Aorta (tissue), 5 donors: ENCODE measurements around the gene SMOC1. TPM values are rescaled to one million over a fixed set of nuclear protein-coding genes. Genes with fewer than 3 reads are reported as not detected.

Source experiments
- ATAC-seq: fragments of 200-7000 bp; cut with Tn5 transposase; one replicate; pipeline ENCODE4 v1.9.1; 2022; ENCODE audit warnings: moderate library complexity; ENCODE audit not compliant: low FRiP score
- DNase-seq, 2 donors: peaks; one replicate each; pipeline ENCODE4 v3.0.0-alpha.2; 2020
- H3K27ac ChIP-seq, 2 donors: one replicate each; pipeline ENCODE4 v1.5.1; 2013; ENCODE audit warnings: low read length in 2 of 2, mild to moderate bottlenecking in 2 of 2, moderate library complexity in 2 of 2, control low read depth in 1 of 2, inconsistent platforms in 1 of 2, low read depth in 1 of 2
- H3K27me3 ChIP-seq, 2 donors: one replicate each; pipeline ENCODE4 v1.6.1; 2013; ENCODE audit warnings: control low read depth in 1 of 2, low read length in 1 of 2, mild to moderate bottlenecking in 1 of 2, moderate library complexity in 1 of 2; ENCODE audit not compliant: insufficient read depth in 2 of 2, control insufficient read depth in 1 of 2
- H3K36me3 ChIP-seq, 2 donors: one replicate each; pipeline ENCODE4 v1.6.1; 2013; ENCODE audit warnings: control low read depth in 1 of 2, low read length in 1 of 2, mild to moderate bottlenecking in 1 of 2; ENCODE audit not compliant: insufficient read depth in 2 of 2, control insufficient read depth in 1 of 2
- H3K4me1 ChIP-seq, 2 donors: one replicate each; pipeline ENCODE4 v1.6.1; 2013; ENCODE audit warnings: low read length in 2 of 2, control low read depth in 1 of 2, mild to moderate bottlenecking in 1 of 2, moderate library complexity in 1 of 2; ENCODE audit not compliant: insufficient read depth in 2 of 2, control insufficient read depth in 1 of 2
- H3K4me3 ChIP-seq, 2 donors: one replicate each; pipeline ENCODE4 v1.5.1; 2013; ENCODE audit warnings: low read length in 2 of 2, control low read depth in 1 of 2, mild to moderate bottlenecking in 1 of 2
- H3K9me3 ChIP-seq: one replicate; pipeline ENCODE4 v1.6.1; 2013; ENCODE audit warnings: mild to moderate bottlenecking, low read length; ENCODE audit not compliant: control insufficient read depth
- WGBS, 2 donors: extraction: QIAGEN DNeasy Blood & Tissue Kit; methylation state at CpG; one replicate each; pipeline ENCODE4 v1.1.7; 2013; 5-methylcytosine and 5-hydroxymethylcytosine counted together
- intact Hi-C, 2 donors: fragments of 100-400 bp; cut with DNase I; formaldehyde crosslinking; loops; one replicate each; pipeline versions ENCODE4 v1.14.2 to v1.15.0; 2022
- polyA plus RNA-seq, 2 donors: library from polyadenylated mRNA; stranded (reverse); fragments of 200-250 nt; gene quantifications; one replicate each; pipeline ENCODE4 v1.2.3, GENCODE V29; 2013
- total RNA-seq, 2 donors: library from RNA; stranded (reverse); fragmentation: NEBNext Ultra II Directional; extraction: Animal tissue kit (Norgen Biotek cat#: 25700); gene quantifications; one replicate each; pipeline ENCODE4 v1.2.1, GENCODE V29; 2021
- donor health status: healthy with polysubstance abuse.
- donor health status: Bipolar disorder and iron deficiency.
- donor health status: DM: no; HTN: no; CAD: no.
- donor health status: DM: no; HTN: no; CAD: no.
- donor health status: DM: yes; HTN: yes; CAD: no.

SMOC1 gene
- total and polyA plus RNA-seq, 4 donors: 2.3 to 5.8 (median 4.2) TPM

GRCh38 chr14:69951935-69952334, 72.7 kb downstream of the SMOC1 start:
- H3K27me3 ChIP-seq: peaks cover 0 to 2% of the 10 kb centered on the region in 2 donors
- DNase-seq (no peak), ATAC-seq (no peak)
- intact Hi-C loops: no loop called here
- no peaks in the 10 kb centered on the region for H3K4me1 ChIP-seq
- H3K36me3 ChIP-seq: no peaks in the 10 kb centered on the region
- peaks cover 1% of the 10 kb centered on the region for H3K9me3 ChIP-seq
- 85 to 89% methylated on average over 9 of the region's 9 CpGs for WGBS, 2 donors
- H3K4me3 ChIP-seq: no peak overlapping the region
- H3K27ac ChIP-seq: no peak overlapping the region

GRCh38 chr14:69953266-69953915, 74.2 kb downstream of the SMOC1 start:
- Histone ChIP-seq H3K4me1 (no peaks in the 10 kb centered on the region), H3K27ac (no peak overlapping the region), H3K36me3 (no peaks in the 10 kb centered on the region), H3K27me3 (peaks cover 0 to 2% of the 10 kb centered on the region in 2 donors), H3K9me3 (no peaks in the 10 kb centered on the region), H3K4me3 (no peak overlapping the region)
- intact Hi-C loops: no loop called here
- no peak for ATAC-seq
- no peak for DNase-seq
- 42 to 55% methylated on average over 16 of the region's 16 CpGs for WGBS, 2 donors

- 57 to 68% methylated on average over 11 of the region's 11 CpGs for WGBS, 2 donors
- Histone ChIP-seq H3K4me1 (no peaks in the 10 kb centered on the region), H3K9me3 (no peaks in the 10 kb centered on the region), H3K36me3 (no peaks in the 10 kb centered on the region), H3K27ac (no peak overlapping the region), H3K27me3 (peaks cover 0 to 2% of the 10 kb centered on the region in 2 donors), H3K4me3 (no peak overlapping the region)
- no peak for DNase-seq
- intact Hi-C loops: no loop called here
- no peak for ATAC-seq
Measured at GRCh38 chr14:69955855-69956845, 76.9 kb downstream of the SMOC1 start.

GRCh38 chr14:69956970-69957369, 77.8 kb downstream of the SMOC1 start:
- Histone ChIP-seq H3K27me3 (peaks cover 0 to 2% of the 10 kb centered on the region in 2 donors), H3K27ac (no peak overlapping the region), H3K36me3 (no peaks in the 10 kb centered on the region), H3K4me3 (no peak overlapping the region), H3K9me3 (no peaks in the 10 kb centered on the region), H3K4me1 (no peaks in the 10 kb centered on the region)
- DNase-seq: no peak
- no peak for ATAC-seq
- 82 to 89% methylated on average over 3 of the region's 3 CpGs for WGBS, 2 donors
- intact Hi-C loops: no loop called here

- intact Hi-C loops: no loop called here
- Histone ChIP-seq H3K9me3 (no peaks in the 10 kb centered on the region), H3K36me3 (no peaks in the 10 kb centered on the region), H3K27ac (no peak overlapping the region), H3K27me3 (peaks cover 0 to 2% of the 10 kb centered on the region in 2 donors), H3K4me3 (no peak overlapping the region), H3K4me1 (no peaks in the 10 kb centered on the region)
- 58 to 93% methylated on average over 1 of the region's 1 CpG for WGBS, 2 donors
- ATAC-seq (no peak), DNase-seq (no peak)
Measured at GRCh38 chr14:69957986-69958385, 78.8 kb downstream of the SMOC1 start.

- no peaks in the 10 kb centered on the region for H3K9me3 ChIP-seq
- H3K27me3 ChIP-seq: peaks cover 0 to 2% of the 10 kb centered on the region in 2 donors
- no peaks in the 10 kb centered on the region for H3K36me3 ChIP-seq
- 82 to 85% methylated on average over 3 of the region's 3 CpGs for WGBS, 2 donors
- no peak for DNase-seq
- no peaks in the 10 kb centered on the region for H3K4me1 ChIP-seq
- H3K4me3 ChIP-seq: no peak overlapping the region
- H3K27ac ChIP-seq: no peak overlapping the region
- intact Hi-C loops: no loop called here
- ATAC-seq: no peak
Measured at GRCh38 chr14:69959136-69959535, 79.9 kb downstream of the SMOC1 start.

- DNase-seq (no peak), ATAC-seq (no peak)
- no peaks in the 10 kb centered on the region for H3K36me3 ChIP-seq
- no peaks in the 10 kb centered on the region for H3K4me1 ChIP-seq
- H3K27me3 ChIP-seq: peaks cover 0 to 2% of the 10 kb centered on the region in 2 donors
- no peak overlapping the region for H3K27ac ChIP-seq
- intact Hi-C loops: no loop called here
- H3K4me3 ChIP-seq: no peak overlapping the region
- no peaks in the 10 kb centered on the region for H3K9me3 ChIP-seq
Measured at GRCh38 chr14:69960296-69960695, 81.1 kb downstream of the SMOC1 start.

- DNase-seq (no peak), ATAC-seq (no peak)
- intact Hi-C loops: no loop called here
- H3K27ac ChIP-seq: no peak overlapping the region
- WGBS, 2 donors: 80 to 88% methylated on average over 4 of the region's 4 CpGs
- H3K36me3 ChIP-seq: no peaks in the 10 kb centered on the region
- H3K9me3 ChIP-seq: no peaks in the 10 kb centered on the region
- H3K4me1 ChIP-seq: no peaks in the 10 kb centered on the region
- no peak overlapping the region for H3K4me3 ChIP-seq
- H3K27me3 ChIP-seq: no peaks in the 10 kb centered on the region
Measured at GRCh38 chr14:69963966-69964365, 84.8 kb downstream of the SMOC1 start.
